DMS153 treated with DMSO at 0.1 percent for 48 hours (cell line): ENCODE measurements around the gene IFIT3.
"Not testable (repeated sequence)": the region's sequence is repeated elsewhere in the genome, so short reads cannot be mapped to it uniquely, and the experiment has no call there.

Experiments
- DNase-seq: peaks from one replicate; lab custom pipeline; 2025; ENCODE audit not compliant: unreplicated experiment; lab: John Stamatoyannopoulos, UW

The IFIT3 gene

GRCh38 chr10:89303161-89303560 is 24.6 kb upstream of the IFIT3 start:
- DNase-seq, result no peak

GRCh38 chr10:89304026-89304425 is 23.8 kb upstream of the IFIT3 start:
- no peak for DNase-seq

- DNase-seq, result no peak
Observed at GRCh38 chr10:89304446-89304845, 23.4 kb upstream of the IFIT3 start.

GRCh38 chr10:89304925-89305324 is 22.9 kb upstream of the IFIT3 start:
- DNase-seq, result no peak

- no peak for DNase-seq
Observed at GRCh38 chr10:89305766-89306433, 21.9 kb upstream of the IFIT3 start.

- no peak for DNase-seq
Observed at GRCh38 chr10:89306434-89307268, 21.1 kb upstream of the IFIT3 start.

GRCh38 chr10:89307269-89307577 is 20.6 kb upstream of the IFIT3 start:
- no peak for DNase-seq

GRCh38 chr10:89308266-89308665 is 19.5 kb upstream of the IFIT3 start:
- no peak for DNase-seq

- DNase-seq, result no peak
Observed at GRCh38 chr10:89308736-89309135, 19.1 kb upstream of the IFIT3 start.

- DNase-seq, result no peak
Observed at GRCh38 chr10:89309156-89310055, 18.4 kb upstream of the IFIT3 start.

- no peak for DNase-seq
Observed at GRCh38 chr10:89310056-89310893, 17.5 kb upstream of the IFIT3 start.

- DNase-seq, result no peak
Observed at GRCh38 chr10:89312973-89313372, 14.8 kb upstream of the IFIT3 start.

GRCh38 chr10:89314676-89315075 is 13.1 kb upstream of the IFIT3 start:
- DNase-seq, result no peak

- DNase-seq, result not testable (repeated sequence)
Observed at GRCh38 chr10:89318047-89318446, 9.8 kb upstream of the IFIT3 start.

GRCh38 chr10:89325081-89325480 is 2.7 kb upstream of the IFIT3 start:
- DNase-seq, result not testable (repeated sequence)

GRCh38 chr10:89325856-89326255 is 1.9 kb upstream of the IFIT3 start:
- DNase-seq, result not testable (repeated sequence)

- DNase-seq, result no peak
Observed at GRCh38 chr10:89329151-89329550, 1.4 kb downstream of the IFIT3 start.

GRCh38 chr10:89330014-89330413 is 2.2 kb downstream of the IFIT3 start:
- not testable (repeated sequence) for DNase-seq

- DNase-seq, result no peak
Observed at GRCh38 chr10:89330537-89331212, 2.9 kb downstream of the IFIT3 start.

- DNase-seq, result not testable (repeated sequence)
Observed at GRCh38 chr10:89331487-89332122, 3.8 kb downstream of the IFIT3 start.
